Measurements from ENCODE around the gene KCNMA1. TPM values are rescaled to one million over a fixed set of nuclear protein-coding genes. Genes with fewer than 3 reads are reported as not detected.
A peak's percentile ranks its signal among the peaks of the same experiment; 100 is the strongest.

The KCNMA1 gene
- total RNA-seq, 4 donors from 2014 or later: 66.8 to 96.5 (median 78.9) TPM

GRCh38 chr10:77474939-77475338 is 162.7 kb downstream of the KCNMA1 start:
- no peak for TF ChIP-seq POLR2A (IDR thresholded peaks at IDR 0.05)
- TF ChIP-seq, protein P1, sequence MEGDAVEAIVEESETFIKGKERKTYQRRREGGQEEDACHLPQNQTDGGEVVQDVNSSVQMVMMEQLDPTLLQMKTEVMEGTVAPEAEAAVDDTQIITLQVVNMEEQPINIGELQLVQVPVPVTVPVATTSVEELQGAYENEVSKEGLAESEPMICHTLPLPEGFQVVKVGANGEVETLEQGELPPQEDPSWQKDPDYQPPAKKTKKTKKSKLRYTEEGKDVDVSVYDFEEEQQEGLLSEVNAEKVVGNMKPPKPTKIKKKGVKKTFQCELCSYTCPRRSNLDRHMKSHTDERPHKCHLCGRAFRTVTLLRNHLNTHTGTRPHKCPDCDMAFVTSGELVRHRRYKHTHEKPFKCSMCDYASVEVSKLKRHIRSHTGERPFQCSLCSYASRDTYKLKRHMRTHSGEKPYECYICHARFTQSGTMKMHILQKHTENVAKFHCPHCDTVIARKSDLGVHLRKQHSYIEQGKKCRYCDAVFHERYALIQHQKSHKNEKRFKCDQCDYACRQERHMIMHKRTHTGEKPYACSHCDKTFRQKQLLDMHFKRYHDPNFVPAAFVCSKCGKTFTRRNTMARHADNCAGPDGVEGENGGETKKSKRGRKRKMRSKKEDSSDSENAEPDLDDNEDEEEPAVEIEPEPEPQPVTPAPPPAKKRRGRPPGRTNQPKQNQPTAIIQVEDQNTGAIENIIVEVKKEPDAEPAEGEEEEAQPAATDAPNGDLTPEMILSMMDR (IDR thresholded peaks at IDR 0.05 in 4 of 5, conservative IDR thresholded peaks at IDR 0.05 in 1 of 5): no peak
- intact Hi-C loops (cut with DNase I; ENCODE audit: low total_unique reads): no loop called here
- Histone ChIP-seq H3K4me1 (peaks cover 16 to 18% of the 10 kb centered on the region in 2 donors), H3K36me3 (no peaks in the 10 kb centered on the region), H3K27ac (peak overlapping the region in 2 of 4 donors; percentile 12 to 45), H3K27me3 (no peaks in the 10 kb centered on the region), H3K4me3 (no peak overlapping the region), H3K9me3 (no peaks in the 10 kb centered on the region)
- ATAC-seq (peak; percentile 63 to 70), DNase-seq (peak; percentile 36 to 47)
- in situ Hi-C loops (cut with MboI; ENCODE audit: low sequenced_read_pairs in 4 of 4): loop anchor here in 1 of 4 donors (25.0 kb wide), 1 partner anchor 313 kb away; no protein-coding TSS in a partner anchor

GRCh38 chr10:77474386-77474785 is 163.2 kb downstream of the KCNMA1 start:
- H3K9me3 ChIP-seq: no peaks in the 10 kb centered on the region
- intact Hi-C loops (cut with DNase I; ENCODE audit: low total_unique reads) (no loop called here), in situ Hi-C loops (cut with MboI; ENCODE audit: low sequenced_read_pairs in 4 of 4) (no loop called here)
- H3K36me3 ChIP-seq: no peaks in the 10 kb centered on the region
- no peak overlapping the region for H3K4me3 ChIP-seq
- no peaks in the 10 kb centered on the region for H3K27me3 ChIP-seq
- peaks cover 14 to 15% of the 10 kb centered on the region in 2 donors for H3K4me1 ChIP-seq
- TF ChIP-seq, protein P1 (IDR thresholded peaks at IDR 0.05 in 4 of 5, conservative IDR thresholded peaks at IDR 0.05 in 1 of 5): no peak
- no peak for TF ChIP-seq POLR2A (IDR thresholded peaks at IDR 0.05)
- H3K27ac ChIP-seq: peak overlapping the region in 3 of 4 donors; percentile 12 to 45 (median 27)
- DNase-seq: no peak
- ATAC-seq: no peak

GRCh38 chr10:77472146-77472545 is 165.5 kb downstream of the KCNMA1 start:
- intact Hi-C loops (cut with DNase I; ENCODE audit: low total_unique reads): no loop called here

GRCh38 chr10:77471069-77471536 is 166.5 kb downstream of the KCNMA1 start:
- no peak for ATAC-seq
- in situ Hi-C loops (cut with MboI; ENCODE audit: low sequenced_read_pairs in 4 of 4): no loop called here
- intact Hi-C loops (cut with DNase I; ENCODE audit: low total_unique reads): no loop called here
- no peak for TF ChIP-seq POLR2A (IDR thresholded peaks at IDR 0.05)
- TF ChIP-seq, protein P1 (IDR thresholded peaks at IDR 0.05 in 4 of 5, conservative IDR thresholded peaks at IDR 0.05 in 1 of 5): no peak
- no peak overlapping the region for H3K4me3 ChIP-seq
- no peaks in the 10 kb centered on the region for H3K36me3 ChIP-seq
- H3K9me3 ChIP-seq: no peaks in the 10 kb centered on the region
- no peaks in the 10 kb centered on the region for H3K27me3 ChIP-seq
- H3K4me1 ChIP-seq: peaks cover 16 to 17% of the 10 kb centered on the region in 2 donors
- DNase-seq: no peak
- H3K27ac ChIP-seq: no peak overlapping the region

More at GRCh38 chr10:77472146-77472545, 165.5 kb downstream of the KCNMA1 start:
- H3K4me1 ChIP-seq: peaks cover 14 to 15% of the 10 kb centered on the region in 2 donors
- ATAC-seq (no peak), DNase-seq (no peak)
- no peak overlapping the region for H3K4me3 ChIP-seq
- no peaks in the 10 kb centered on the region for H3K36me3 ChIP-seq
- in situ Hi-C loops (cut with MboI; ENCODE audit: low sequenced_read_pairs in 4 of 4): no loop called here
- no peaks in the 10 kb centered on the region for H3K27me3 ChIP-seq
- TF ChIP-seq, protein P1 (IDR thresholded peaks at IDR 0.05 in 4 of 5, conservative IDR thresholded peaks at IDR 0.05 in 1 of 5): no peak
- no peak overlapping the region for H3K27ac ChIP-seq
- H3K9me3 ChIP-seq: no peaks in the 10 kb centered on the region
